Ascending aorta (tissue), 2 donors: ENCODE measurements around the gene HIPK4. TPM values are rescaled to one million over a fixed set of nuclear protein-coding genes. Genes with fewer than 3 reads are reported as not detected.

ENCODE experiments used
- DNase-seq, 2 donors: peaks; one replicate each; pipeline ENCODE4 v3.0.0-alpha.2; 2019; ENCODE audit warnings: low spot score in 2 of 2
- H3K27ac ChIP-seq, 2 donors: fragments of 200-600 bp; sonication (generic); one replicate each; pipeline ENCODE4 v1.5.1; 2016 to 2017; ENCODE audit warnings: mild to moderate bottlenecking in 1 of 2
- H3K27me3 ChIP-seq: fragments of 200-600 bp; sonication (generic); one replicate; pipeline ENCODE4 v1.5.1; 2017
- H3K36me3 ChIP-seq, 2 donors: fragments of 200-600 bp; sonication (generic); one replicate each; pipeline ENCODE4 v1.5.1; 2016
- H3K4me1 ChIP-seq, 2 donors: fragments of 200-600 bp; sonication (generic); one replicate each; pipeline ENCODE4 v1.5.1; 2016 to 2017; ENCODE audit warnings: mild to moderate bottlenecking in 1 of 2
- H3K4me3 ChIP-seq, 2 donors: fragments of 200-600 bp; sonication (generic); one replicate each; pipeline ENCODE4 v1.5.1; 2016 to 2017; ENCODE audit warnings: mild to moderate bottlenecking in 1 of 2
- H3K9me3 ChIP-seq, 2 donors: fragments of 200-600 bp; sonication (generic); one replicate each; pipeline ENCODE4 v1.5.1; 2016
- CTCF ChIP-seq, 3 experiments: fragments of 200-600 bp in 2 of 3; fragments of 450-650 bp in 1 of 3; sonication (generic) in 2 of 3; IDR thresholded peaks; one replicate each; pipeline ENCODE4 v1.5.1; 2016 to 2019; ENCODE audit warnings: antibody characterized with exemption in 3 of 3, mild to moderate bottlenecking in 1 of 3, moderate library complexity in 1 of 3
- intact Hi-C: fragments of 100-400 bp; cut with DNase I; formaldehyde crosslinking; loops from one replicate; pipeline ENCODE4 v1.15.1; 2023
- total RNA-seq: library from RNA; depleted of rRNA; stranded (reverse); fragments of >200 nt; gene quantifications from one replicate; pipeline ENCODE4 v1.1.0, GENCODE V29; 2016

Gene HIPK4
- total RNA-seq, 1 donor from 2014 or later: not detected

GRCh38 chr19:40418040-40418439 is 28.1 kb upstream of the HIPK4 start:
- H3K4me1 ChIP-seq: peaks cover 10 to 18% of the 10 kb centered on the region in 2 donors
- peak overlapping the region in 1 of 2 donors; percentile 31 for H3K27ac ChIP-seq
- DNase-seq: no peak
- H3K4me3 ChIP-seq: no peak overlapping the region
- no peak for TF ChIP-seq CTCF (IDR thresholded peaks at IDR 0.05)
- peaks cover 8 to 11% of the 10 kb centered on the region in 2 donors for H3K36me3 ChIP-seq
- intact Hi-C loops: no loop called here
- H3K27me3 ChIP-seq: no peaks in the 10 kb centered on the region
- no peaks in the 10 kb centered on the region for H3K9me3 ChIP-seq

- no peak for TF ChIP-seq CTCF (IDR thresholded peaks at IDR 0.05)
- Histone ChIP-seq H3K27me3 (no peaks in the 10 kb centered on the region), H3K4me1 (peaks cover 9 to 13% of the 10 kb centered on the region in 2 donors), H3K9me3 (no peaks in the 10 kb centered on the region), H3K27ac (peak overlapping the region; percentile 31 to 56), H3K4me3 (no peak overlapping the region), H3K36me3 (peaks cover 4 to 6% of the 10 kb centered on the region in 2 donors)
- DNase-seq: no peak
- intact Hi-C loops: no loop called here
Observed at GRCh38 chr19:40417643-40417981, 27.6 kb upstream of the HIPK4 start.

GRCh38 chr19:40416918-40417642 is 27.1 kb upstream of the HIPK4 start:
- H3K27me3 ChIP-seq: no peaks in the 10 kb centered on the region
- H3K4me3 ChIP-seq: no peak overlapping the region
- no peak for DNase-seq
- H3K9me3 ChIP-seq: no peaks in the 10 kb centered on the region
- intact Hi-C loops: no loop called here
- no peak for TF ChIP-seq CTCF (IDR thresholded peaks at IDR 0.05)
- peak overlapping the region; percentile 31 to 56 for H3K27ac ChIP-seq
- peaks cover 7 to 9% of the 10 kb centered on the region in 2 donors for H3K4me1 ChIP-seq
- H3K36me3 ChIP-seq: peaks cover 0 to 1% of the 10 kb centered on the region in 2 donors

- Histone ChIP-seq H3K27ac (no peak overlapping the region), H3K36me3 (no peaks in the 10 kb centered on the region), H3K9me3 (no peaks in the 10 kb centered on the region), H3K27me3 (no peaks in the 10 kb centered on the region), H3K4me3 (no peak overlapping the region), H3K4me1 (peaks cover 0 to 11% of the 10 kb centered on the region in 2 donors)
- no peak for TF ChIP-seq CTCF (IDR thresholded peaks at IDR 0.05)
- intact Hi-C loops: no loop called here
- no peak for DNase-seq
Observed at GRCh38 chr19:40415768-40416167, 25.8 kb upstream of the HIPK4 start.

- TF ChIP-seq CTCF (IDR thresholded peaks at IDR 0.05): no peak
- H3K27ac ChIP-seq: no peak overlapping the region
- no peak overlapping the region for H3K4me3 ChIP-seq
- H3K27me3 ChIP-seq: no peaks in the 10 kb centered on the region
- H3K4me1 ChIP-seq: peaks cover 0 to 11% of the 10 kb centered on the region in 2 donors
- no peaks in the 10 kb centered on the region for H3K36me3 ChIP-seq
- intact Hi-C loops: no loop called here
- no peak for DNase-seq
- H3K9me3 ChIP-seq: no peaks in the 10 kb centered on the region
Observed at GRCh38 chr19:40414542-40415535, 24.9 kb upstream of the HIPK4 start.
